HG02759 (cell line): ENCODE data around the gene SEZ6L.
"Not testable (repeated sequence)": the region's sequence is repeated elsewhere in the genome, so short reads cannot be mapped to it uniquely, and the experiment has no call there.

Experiments used
- ATAC-seq: cut with Tn5 transposase; IDR thresholded peaks from one replicate; pipeline ENCODE4 v1.9.1; 2021; ENCODE audit warnings: mild to moderate bottlenecking, moderate library complexity; ENCODE audit not compliant: unreplicated experiment

Gene SEZ6L

DNA sequence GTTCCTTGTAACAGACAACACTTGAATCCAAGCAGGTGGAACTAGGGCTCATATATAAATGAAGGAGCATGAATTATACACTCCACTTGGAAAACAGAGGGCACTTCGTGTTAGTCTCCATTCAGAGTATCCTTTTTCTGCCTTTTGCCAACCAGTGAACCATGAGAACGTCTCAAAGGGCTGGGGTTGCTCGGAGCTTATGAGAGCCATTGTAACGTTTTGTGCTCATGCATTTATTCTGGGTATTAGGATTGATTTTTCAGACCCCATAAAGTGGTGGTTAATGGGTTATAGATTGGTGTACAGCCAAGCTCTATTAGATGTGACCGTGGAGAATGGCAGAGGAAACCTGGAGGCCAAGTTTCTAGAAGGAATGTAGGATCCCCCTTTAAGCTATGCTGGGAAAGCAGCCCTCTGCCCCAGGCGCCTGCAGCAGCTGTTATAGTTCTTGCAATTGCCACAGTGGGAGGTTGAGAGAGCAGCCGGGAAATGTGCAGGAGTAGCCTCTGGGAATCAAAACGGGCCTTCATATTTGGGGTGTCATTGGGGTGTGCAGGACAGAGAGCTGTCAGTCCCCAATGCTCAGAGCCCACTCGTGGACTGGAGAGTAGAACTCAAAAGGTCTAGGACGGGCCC lies 205.2 kb downstream of the SEZ6L start:
- no peak for ATAC-seq

DNA sequence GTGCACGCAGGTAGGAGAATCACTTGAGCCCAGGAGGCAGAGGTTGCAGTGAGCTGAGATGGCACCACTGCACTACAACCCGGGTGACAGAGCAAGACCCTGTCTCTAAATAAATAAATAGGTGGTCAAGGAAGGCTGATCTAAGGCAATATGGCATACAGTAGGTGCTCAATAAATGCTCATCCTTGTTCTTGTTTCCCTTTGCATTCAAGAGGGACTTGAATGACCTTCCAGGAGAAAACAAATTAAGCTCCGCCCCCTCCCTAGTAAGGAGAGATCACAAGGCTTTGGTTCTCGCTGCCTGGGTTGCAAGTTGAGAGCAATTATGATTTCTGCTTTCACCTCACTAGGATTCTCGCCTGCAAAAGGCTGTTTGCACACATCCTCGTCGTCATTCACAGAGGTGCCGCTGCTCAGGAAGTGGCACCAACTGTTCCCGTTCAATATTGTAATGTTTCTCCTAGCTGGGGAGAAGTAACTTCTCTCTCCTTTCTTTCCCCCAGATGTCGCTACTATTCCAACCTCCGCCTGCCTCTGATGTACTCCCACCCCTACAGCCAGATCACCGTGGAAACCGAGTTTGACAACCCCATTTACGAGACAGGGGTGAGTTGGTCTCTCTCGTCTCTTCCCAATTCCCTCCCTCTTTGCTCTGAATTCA lies 208.0 kb downstream of the SEZ6L start:
- no peak for ATAC-seq

DNA sequence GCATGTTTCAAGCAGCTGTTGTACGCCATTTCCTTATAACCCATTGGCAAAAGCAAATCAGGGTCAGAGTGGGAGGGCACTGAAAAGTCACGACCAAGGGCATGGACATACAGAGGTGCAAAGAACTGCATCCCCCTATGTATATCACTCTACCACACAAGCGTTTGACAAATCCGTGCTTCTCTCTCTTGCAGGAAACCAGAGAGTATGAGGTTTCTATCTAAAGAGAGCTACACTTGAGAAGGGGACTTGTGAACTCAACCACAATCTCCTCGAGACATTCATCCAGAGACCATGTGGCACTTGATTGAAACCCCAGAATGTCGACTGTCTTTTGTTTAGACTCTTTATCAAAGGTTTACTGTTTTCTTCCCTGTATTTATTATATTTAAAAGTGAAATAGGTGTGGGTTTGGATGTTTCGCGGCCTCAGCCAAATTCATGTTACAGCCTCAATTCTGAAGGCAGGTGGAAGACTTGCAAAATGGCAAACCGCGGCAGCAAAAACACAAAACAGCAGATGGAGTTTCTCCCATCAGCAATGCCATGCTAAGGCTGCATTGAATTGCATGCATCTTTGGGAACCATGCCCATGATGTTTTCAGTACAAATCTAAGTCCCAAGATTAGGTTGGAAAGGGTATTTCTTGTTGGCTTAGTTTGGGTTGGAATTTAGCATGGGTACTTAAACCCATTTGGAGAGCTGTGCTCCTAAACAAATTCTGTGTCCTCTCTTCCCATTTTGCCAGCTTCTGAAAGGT lies 211.0 kb downstream of the SEZ6L start:
- ATAC-seq: no peak

DNA sequence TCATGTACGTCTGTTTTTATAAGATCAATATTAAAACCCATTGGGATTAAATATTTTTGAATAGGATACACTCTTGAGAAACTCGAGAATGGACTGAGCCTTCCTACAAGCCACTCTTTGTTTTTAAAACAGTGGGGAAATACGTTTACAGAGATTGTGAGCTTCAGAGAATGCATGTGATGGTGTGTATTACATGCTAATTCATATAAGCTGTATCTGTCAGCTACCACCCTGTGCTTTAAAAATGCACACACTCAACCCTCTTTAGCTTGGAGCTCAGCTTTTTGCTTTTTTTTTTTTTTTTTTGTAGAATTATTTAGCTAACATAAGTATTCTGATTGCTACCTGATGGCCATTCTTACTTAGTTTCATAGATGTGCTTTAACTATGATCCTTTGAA lies 213.5 kb downstream of the SEZ6L start:
- ATAC-seq: no peak

DNA sequence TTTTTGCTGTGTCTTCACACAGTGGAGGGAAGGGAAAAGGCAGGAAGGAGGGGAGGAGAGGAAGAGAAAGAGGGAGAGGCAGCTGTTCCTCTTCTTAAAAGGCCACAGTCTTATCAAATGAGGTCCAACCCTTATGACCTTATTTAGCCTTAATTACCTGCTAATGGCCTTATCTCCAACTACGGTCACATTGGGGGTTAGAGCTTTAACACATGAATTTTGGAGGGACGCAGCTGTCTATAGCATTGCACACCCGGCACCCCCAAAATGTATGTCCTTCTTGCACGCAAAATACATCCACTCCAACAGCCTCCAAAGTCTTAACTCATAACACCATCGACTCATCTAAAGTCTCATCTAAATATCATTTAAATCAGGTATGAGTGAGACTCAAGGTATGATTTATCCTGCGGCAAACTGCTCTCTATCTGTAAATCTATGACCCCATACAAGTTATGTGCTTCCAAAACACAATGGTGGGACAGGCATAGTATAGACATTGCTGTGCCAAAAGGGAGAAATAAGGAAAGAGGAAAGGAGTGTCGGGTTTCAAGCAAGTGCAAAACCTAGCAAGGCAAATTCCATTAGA lies 214.8 kb downstream of the SEZ6L start:
- ATAC-seq: no peak

DNA sequence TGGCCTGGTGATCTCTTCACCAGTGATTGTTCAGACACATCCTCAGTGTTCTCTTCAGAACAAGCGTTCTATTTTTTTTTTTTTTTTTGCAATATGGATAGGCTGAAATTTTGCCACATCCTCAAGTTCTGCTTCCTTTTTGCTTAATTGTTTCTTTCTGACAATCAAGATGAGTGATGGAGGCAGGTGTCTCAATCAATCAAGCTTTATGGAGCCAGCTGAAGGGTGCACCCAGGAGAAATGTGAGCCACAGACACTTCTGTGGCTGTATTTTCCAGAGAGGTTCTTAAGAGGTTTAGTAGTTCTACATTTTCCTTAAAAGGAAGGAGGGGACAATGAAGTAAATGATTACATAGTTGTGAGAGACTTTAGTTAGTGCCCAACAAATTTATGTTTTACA lies 215.9 kb downstream of the SEZ6L start:
- ATAC-seq: no peak

DNA sequence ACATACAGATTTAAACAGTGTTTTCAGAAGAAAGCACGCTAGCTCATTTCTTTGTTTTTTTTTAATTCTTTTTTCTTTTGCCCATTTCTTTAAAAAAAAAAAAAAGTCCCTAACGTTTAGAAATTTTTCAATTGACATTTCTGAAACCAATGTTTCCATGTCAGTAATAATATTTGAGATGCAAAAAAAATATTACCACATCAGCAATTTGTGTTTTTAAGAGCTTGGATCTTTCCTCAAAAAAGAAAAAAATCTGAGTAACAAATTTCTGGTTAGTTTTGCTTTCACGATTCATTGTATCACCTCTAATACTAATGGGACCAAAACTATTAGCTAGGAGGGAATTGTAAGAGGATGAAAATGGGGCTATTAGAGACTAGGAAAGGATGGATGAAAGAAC lies 219.9 kb downstream of the SEZ6L start:
- no peak for ATAC-seq

DNA sequence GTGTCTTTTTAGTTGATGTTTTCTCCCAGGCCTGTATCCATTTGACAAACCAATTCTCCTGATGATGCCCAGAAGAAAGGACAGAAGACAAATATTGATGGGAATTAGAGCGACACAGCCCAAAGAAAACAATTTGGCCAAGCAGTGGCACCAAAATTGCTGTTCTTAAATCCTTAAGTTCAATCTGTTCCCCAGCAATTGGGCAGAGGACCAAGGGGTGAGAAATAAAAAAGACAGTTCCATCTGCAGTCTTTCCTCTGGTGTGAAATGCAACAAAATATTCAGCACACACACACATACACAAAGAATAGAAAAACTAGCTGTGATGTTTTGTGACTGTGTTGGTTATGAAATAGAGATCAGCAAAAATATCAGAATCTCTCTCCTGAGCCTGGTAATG lies 221.8 kb downstream of the SEZ6L start:
- ATAC-seq: no peak

DNA sequence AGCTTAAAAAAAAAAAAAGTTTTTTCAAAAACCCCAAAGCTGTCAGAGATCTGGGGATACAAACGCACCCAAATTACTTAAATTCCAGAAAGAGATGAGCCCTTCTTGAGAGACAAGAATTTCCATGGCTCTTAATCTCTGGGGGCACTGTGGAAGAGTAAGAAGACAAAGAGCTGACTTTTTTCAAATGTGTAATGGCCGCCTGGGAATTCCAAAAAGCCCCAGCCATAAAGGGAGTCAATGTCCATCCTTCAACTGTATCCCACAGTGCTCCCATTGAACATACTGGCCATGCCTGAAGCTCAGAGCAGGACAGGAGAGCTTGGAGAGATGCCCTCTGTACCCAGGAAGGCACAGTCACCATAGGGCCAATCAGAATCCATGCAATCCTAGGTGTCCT lies 222.4 kb downstream of the SEZ6L start:
- ATAC-seq: no peak

DNA sequence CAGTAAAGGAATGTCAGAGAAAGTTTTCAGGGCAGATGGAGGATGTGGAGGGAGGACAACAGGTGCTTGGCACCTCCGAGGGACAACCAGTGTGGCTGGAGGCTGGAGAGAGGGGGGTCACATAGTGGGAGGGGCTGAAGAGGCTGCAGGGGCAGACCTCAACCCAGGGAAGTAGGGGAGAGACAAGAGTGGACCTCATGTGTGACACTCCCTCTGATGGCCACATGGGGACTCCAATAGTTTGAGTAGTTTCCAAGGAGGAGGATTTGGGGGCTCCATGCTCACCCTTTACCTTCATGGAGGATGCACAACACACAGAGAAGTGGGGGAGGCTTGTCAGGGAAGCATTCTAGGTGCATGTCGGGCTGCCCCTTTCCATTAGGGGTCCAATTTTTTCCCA lies 224.7 kb downstream of the SEZ6L start:
- no peak for ATAC-seq

DNA sequence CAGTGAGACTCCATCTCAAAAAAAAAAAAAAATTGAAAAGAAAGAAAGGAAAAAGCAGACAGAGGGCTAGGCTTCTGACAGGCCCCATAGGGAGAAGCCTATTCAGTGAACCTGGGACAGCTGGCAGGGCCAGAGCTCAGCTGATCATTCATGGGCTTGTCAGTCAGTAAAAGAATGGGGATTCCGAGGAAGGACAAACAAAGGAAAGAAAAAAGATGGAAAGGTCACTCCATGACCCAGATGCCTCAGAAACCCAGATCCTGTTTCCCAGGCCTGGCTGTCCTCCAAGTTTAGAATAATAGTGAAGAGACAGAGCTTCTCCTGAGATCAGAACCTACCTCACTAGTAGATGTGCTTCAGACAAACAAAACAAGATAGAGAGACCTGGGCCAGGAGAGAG lies 225.5 kb downstream of the SEZ6L start:
- ATAC-seq: no peak

DNA sequence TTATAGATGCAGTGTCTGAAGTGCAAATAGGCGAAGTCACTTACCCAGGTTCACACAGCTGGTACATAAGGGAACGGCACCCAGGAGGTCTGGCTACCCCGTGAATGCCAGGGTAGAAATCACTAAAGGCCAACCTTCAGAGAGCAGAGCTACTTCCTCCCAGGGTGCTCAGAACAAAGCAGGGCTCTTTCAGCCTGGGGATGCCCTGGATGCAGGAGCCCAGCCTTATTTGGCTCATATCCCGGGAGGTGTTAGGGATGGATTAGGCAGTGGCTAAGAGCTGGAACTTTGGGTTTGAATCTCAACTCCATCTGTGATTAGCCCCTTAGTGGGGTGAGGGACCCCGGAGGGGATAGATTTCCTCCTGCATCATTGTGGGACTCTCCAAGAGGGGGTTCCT lies 226.7 kb downstream of the SEZ6L start:
- no peak for ATAC-seq

DNA sequence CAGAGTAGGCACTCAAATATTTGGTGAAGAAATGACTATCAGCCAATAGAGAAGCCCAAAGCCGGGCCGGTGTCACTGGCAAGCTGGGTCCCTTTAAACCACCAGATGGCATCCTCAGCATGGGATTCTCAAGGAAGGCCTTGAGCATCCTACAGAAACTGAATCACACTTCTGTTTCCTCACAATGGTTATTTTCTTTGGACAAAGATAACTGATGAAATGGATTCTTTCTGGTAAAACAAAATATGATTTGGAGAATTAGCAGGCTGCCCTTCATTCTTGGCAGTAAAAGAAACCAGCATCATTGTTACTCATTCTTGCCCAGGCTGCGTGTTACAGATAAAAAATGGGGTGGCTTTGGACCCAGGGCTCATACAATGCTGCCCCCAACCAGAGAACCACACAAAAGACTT lies 229.5 kb downstream of the SEZ6L start:
- no peak for ATAC-seq

DNA sequence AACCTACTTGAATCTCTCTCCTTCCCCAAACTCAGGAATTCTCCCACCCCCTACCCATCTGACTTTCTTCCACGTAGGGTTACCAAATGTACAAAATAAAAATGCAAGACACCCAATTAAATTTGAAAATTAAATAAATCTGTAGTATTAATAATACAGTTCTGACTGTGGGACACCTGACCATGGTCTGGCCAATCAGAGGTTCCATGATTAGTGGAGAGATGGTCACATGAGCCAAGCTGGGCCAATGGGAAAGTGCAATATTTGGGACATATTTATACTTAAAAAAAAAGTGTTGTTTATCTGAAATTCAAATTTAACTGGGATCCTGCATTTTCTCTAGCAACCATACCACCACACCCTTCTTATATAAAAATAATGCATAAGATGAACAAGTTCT lies 230.0 kb downstream of the SEZ6L start:
- no peak for ATAC-seq

DNA sequence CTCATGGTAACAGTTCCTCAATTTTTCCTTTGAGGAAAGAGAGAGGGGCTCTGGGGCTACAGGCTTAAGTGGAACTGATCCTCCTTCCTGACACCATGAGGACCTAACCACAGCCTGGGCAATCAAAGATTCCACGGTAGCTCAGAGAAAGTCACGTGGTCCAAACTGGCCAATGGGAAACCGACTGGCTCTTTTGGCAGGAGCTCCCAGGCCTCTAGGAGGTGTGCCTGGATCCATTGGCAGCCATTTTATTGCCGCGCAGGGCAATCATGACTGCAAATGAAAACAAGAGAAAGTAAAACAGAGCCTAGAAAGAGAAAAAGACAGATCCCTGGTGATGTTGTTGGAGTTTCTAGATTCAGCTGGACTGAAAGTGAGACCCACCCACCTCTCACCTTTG lies 232.5 kb downstream of the SEZ6L start:
- ATAC-seq: no peak

DNA sequence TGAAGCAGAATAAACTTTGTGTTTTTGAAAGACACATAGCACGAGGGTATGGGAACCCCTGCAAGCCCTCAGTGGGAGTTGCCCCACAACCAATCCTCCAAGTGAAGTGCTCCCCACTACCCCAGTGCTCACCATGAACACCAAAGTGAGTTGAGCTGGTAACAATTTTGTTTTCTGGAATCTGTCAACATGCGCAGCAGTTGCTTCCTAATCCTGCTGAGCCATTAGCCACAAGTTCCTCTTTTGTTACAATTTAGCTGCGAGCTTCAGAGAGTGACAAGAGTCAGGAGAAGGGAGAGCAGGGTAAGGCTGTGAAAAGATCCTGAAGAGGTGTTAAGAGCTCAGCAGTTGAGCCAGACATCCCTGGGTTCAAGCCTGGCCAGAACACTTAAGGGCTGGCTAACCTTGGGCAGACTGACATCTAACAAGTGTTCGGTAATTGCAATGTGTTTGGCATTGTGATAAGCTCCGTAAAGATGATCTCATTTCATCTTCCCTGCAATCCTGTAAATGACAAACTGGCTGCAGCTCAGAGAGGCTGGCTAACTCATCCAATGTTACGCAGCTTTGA lies 235.7 kb downstream of the SEZ6L start:
- ATAC-seq: no peak

DNA sequence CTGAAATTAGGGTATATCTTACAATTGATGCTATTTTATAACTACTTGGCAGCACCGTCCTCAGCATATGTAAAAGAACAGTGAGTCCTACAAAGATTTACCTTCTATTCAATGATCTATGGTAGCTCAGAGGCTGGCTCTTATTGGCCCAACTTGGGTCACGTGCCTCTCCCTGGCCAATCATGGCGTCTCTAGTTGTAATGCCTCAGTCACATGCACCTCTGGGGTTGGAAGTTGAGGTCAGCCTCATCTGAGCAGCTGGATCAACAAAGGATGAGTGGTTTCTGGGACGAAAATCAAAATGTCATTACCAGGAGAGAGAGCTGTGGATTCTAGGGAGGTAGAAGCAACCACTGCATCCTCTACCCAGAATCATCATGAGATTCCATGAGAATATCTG lies 236.9 kb downstream of the SEZ6L start:
- ATAC-seq: no peak

DNA sequence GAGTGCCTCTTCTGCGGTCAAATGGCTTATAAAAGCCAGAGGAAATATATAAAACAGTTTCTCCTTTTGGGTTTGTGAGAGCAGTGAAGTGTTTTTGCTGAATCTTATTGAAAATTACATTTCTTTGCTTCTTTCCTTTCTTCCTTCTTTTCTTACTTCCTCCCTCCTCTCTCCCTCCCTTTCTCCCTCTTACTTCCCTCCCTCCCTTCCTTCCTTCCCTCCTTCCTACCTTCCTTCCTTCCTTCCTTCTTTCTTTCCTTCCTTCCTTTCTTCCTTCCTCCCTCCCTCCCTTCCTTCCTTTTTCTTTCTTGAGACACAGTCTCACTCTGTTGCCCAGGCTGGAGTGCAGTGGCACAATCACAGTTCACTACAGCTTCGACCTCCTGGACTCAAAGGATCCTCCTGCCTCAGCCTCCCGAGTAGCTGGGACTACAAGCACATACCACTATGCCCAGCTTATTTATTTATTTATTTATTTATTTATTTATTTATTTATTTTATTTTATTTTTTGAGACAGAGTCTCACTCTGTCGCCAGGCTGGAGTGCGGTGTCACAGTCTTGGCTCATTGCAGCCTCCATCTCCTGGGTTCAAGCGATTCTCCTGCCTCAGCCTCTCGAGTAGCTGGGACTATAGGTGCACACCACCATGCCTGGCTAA lies 239.4 kb downstream of the SEZ6L start:
- ATAC-seq: not testable (repeated sequence)

DNA sequence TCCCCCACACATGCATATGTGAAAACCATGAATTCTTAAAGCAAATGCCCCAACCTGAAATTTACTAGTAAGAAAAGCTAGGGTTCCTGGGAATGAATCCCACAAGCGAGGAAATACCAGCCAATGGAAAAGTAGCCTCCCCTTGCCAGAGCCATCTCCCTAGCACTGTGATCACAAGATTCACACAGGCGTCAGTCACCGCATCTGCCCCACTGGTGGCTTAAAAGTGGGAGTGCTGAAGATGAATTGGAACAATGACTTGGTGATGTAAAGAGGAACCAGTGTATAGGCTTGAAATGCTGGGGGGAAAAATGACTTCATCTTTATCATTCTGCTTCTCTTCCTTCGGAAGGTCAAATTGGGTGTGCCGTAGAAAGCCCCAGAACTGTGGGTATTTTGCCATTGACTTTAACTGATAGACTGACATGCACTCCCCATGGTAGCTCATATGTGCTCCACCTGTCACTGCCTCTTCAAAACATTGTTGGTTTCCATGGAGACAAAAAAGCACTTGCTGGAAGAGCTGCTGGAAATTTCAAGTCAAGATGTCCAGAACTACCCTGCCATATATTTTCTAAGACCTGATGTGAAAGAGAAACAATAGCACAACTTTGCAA lies 240.6 kb downstream of the SEZ6L start:
- no peak for ATAC-seq

DNA sequence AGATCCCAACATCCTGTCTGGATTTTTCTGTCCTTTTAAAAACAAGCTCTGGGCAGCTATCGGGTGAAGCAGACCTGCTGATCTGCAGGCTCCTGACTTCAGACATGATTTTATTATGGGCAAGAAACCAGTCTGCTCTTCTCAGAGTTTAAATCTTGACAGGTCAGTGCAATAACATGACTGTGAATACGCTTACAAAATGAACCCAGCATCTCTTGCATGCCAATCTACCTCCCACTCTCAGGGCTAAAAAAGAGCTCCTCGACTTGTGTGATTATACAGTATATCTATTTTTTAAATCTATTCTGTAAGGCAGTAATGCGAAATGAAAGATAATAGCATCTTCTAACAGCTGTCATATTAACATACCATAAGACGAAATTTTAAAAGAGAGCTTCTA lies 241.1 kb downstream of the SEZ6L start:
- no peak for ATAC-seq

DNA sequence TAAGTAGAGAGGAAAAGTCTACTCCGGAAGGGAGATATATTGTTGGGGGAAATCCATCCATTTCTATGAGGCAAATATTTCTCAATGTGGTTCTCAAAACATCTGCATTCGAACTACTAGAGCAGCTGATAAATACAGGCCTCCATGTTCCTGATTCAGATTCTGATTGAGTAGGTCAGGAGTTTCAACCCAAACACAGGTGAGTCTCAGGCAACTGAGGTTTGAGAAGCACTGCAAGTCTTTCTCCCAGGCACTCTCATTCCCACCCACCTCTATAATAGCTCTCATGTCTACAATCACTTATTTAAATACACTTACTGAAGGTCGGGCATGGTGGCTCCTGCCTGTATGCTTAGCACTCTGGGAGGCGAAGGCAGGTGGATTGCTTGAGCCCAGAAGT lies 245.1 kb downstream of the SEZ6L start:
- no peak for ATAC-seq
